NCI-H2081 (cell line): ENCODE data around the gene CCDC146.

Source experiments
- DNase-seq, 2 experiments: peaks; one replicate each; lab custom pipeline; 2025; lab: John Stamatoyannopoulos, UW

CCDC146 gene

DNA sequence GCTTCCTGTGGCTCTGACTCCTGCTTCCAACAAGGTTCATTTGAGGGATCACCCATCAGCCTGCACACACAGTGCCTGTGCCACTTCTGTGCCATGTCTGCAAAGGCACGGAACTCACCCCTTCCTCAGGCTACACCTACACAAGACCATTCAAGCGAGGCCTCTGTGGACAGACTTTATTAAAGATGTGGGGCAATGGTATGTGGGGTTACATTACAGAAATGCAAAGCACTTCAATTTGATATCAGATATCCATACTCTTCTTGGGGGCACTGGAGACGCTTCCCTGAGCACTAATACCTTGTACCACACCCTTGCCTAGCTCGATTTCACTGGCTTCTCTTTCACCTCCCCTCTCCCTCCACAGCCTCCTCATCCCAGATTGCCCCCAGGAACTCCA lies 161.6 kb downstream of the CCDC146 start:
- no peak for DNase-seq

GRCh38 chr7:77284616-77285015 lies 162.2 kb downstream of the CCDC146 start:
- no peak for DNase-seq

- no peak for DNase-seq
Measured at GRCh38 chr7:77288676-77289320, 166.4 kb downstream of the CCDC146 start.

- no peak for DNase-seq
Measured at GRCh38 chr7:77289387-77289786, 167.0 kb downstream of the CCDC146 start.

- DNase-seq: no peak
Measured at GRCh38 chr7:77290425-77290824, 168.0 kb downstream of the CCDC146 start.

GRCh38 chr7:77293046-77293445 lies 170.6 kb downstream of the CCDC146 start:
- DNase-seq: no peak

DNA sequence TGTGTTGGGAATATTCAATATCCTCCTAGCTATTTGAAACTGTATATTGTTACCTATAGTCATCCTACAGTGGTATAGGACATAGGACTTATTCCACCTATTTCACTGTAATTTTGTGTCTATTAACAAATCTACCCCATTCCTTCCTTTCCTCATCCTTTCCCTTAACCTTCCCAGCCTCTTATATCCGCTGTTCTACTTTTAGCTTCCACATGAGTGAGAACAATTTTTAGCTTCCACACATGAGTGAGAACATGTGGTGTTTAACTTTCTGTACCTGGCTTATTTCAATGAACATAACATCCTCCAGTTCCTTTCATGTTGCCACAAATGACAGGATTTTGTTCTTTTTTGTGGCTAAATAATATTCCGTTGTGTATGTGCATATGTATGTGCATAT lies 173.1 kb downstream of the CCDC146 start:
- DNase-seq: no peak

DNA sequence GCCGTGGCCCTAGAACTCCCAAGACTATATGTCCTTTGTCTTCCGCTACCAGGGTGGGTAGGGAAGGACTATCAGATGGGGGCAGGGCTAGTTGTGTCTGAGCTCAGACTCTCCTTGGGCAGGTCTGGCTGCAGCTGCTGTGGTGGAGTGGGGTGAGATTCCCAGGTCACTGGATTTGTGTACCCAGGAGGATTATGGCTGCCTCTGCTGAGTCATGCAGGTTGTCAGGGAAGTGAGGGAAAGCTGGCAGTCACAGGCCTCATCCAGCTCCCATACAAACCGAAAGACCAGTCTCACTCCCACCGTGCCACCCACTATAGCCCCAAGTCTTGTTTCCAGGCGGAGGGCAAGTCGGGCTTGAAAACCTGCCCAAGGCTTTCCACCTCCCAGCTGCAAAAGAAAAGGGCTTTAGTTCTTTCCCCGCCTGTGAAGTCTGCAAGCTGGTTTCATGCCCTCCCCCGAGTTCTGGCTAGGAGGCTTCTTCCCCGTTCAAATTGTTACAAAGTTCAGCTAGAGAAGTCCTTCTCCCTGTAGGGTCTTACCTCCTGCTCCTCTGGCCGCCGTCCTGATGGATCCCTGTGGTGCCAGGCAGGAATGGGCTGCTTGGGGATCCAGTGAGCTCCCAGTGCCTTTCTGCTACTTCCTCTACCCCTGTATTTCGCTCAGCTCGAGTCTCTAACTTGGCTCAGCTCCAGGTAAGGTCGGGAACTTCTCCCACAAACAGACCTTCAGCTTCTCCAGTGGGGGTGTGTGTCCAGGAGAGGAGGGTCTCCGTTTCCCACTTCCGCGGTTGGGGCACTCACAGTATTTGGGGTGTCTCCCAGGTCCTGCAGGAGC lies 184.0 kb downstream of the CCDC146 start:
- no peak for DNase-seq

DNA sequence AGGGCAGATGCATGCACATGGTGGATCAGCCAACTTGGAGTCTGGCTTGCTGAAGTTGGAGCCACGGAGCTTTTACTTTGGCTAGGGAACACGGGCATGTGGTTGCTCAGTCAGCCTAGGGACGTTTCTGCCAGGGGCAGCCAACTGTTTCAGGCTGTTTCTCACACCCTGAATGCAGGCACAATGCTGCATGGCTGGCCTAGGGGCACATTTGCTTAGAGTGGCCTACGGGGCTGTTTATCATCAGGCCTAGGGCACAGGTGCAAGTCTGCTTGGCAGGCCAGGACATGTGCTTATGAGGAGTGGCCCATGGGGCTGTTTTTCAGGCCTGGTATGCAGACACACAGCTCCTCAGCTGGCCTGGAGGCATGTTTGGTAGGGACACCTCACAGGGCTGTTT lies 186.4 kb downstream of the CCDC146 start:
- DNase-seq: no peak

DNA sequence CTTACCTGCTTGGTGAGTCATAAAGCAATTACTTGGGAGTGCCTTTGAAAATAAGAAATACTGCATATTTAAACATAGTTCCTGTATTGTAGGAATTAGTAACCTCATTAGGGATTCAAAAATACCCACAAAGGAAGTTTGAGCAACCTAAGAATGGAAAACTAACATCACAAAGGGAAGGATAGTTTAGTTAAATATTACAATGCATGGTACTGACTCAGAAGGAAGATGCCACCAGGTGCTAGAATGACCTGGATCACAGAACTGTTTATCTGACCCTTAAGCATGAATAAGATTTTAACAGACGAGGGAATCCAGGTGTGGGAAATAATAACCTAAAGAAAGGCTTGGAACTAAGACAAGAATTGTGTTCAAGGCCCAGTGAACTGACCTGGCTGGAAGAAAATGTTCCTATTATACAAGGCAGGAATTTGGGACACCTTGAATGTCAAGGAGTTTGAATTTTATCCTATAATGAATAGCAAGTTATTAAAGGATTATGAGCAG lies 187.4 kb downstream of the CCDC146 start:
- DNase-seq: no peak

- DNase-seq: no peak
Measured at GRCh38 chr7:77310982-77311381, 188.6 kb downstream of the CCDC146 start.

DNA sequence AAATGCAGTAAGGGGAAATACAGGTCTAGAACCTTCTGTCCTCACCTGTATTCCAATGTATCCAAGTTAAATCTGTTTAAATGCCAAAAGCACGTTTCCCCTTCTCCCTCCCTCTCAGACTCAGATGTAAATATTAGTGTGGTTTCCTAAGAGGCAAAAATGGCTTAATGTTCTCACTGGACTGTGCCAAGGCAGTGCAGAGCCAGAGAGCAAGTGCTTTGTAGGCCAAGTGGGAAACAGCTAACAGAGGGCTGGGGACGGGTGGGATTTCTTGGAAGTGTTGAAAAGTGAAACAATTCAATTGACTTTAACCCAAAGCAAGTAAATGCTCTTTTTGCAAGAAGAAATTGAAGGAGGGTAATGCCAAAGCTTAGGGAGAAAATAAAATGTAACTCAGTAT lies 190.7 kb downstream of the CCDC146 start:
- DNase-seq: no peak

- no peak for DNase-seq
Measured at GRCh38 chr7:77313876-77314480, 191.6 kb downstream of the CCDC146 start.

GRCh38 chr7:77315182-77315591 lies 192.8 kb downstream of the CCDC146 start:
- DNase-seq: no peak

GRCh38 chr7:77316219-77316978 lies 194.0 kb downstream of the CCDC146 start:
- DNase-seq: peak in 1 of 2 experiments; percentile 12

DNA sequence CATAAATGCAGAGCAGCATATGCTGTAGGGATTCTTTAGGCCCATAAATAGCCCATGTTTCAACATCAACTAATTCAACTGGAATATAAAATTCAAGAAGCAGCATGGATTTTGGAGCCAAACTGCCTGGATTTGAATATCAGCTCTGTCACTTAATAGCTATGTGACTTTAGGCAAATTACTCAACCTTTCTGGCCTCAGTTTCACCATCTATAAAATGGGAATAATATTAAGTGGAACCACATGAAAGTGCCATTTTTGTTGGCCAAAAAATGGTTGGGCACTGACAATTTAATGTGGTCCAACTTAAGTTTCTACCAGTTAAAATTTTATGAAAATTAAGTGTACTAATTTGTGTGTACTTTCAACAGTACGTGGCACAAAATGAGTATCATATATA lies 195.6 kb downstream of the CCDC146 start:
- no peak for DNase-seq

GRCh38 chr7:77320137-77320536 lies 197.7 kb downstream of the CCDC146 start:
- DNase-seq: no peak

DNA sequence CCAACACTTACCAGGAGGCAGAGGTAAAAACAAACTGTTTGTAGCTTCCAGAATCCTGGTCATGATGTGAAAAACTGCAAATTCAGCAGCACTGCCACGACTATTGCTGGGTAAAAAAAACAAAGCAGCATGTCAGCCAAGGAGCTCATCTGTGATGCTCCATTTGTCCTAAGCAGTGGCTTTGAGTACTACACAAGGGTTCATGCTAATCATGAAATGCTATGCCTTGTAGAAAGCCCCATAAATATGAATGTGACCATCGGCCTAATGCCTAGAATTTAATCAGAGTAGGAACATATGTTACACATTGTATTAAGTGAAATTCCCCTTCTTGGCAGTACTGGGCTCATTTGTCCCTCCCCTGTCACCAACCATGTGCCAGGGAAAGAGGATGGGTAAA lies 198.3 kb downstream of the CCDC146 start:
- DNase-seq: no peak

- no peak for DNase-seq
Measured at GRCh38 chr7:77321300-77321699, 198.9 kb downstream of the CCDC146 start.

DNA sequence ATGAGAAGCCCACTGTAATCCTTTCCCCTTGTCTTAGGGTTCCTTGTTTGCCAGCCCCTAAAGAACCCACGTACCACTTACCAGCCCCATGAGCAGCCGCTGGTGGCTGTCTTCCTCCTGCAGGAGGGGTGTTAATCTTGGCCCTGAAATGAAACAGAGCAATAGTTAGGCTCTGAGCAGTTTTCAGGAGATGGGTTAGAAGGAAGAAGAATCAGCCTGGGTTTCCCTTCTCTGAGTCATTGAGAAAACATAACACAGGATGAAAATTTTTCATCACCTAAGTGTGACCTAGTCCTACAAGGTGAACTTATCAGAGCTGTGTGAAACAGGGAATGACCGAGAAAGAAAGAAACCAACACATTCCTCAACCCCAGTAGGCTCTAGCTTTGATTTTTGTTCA lies 203.7 kb downstream of the CCDC146 start:
- DNase-seq: no peak

DNA sequence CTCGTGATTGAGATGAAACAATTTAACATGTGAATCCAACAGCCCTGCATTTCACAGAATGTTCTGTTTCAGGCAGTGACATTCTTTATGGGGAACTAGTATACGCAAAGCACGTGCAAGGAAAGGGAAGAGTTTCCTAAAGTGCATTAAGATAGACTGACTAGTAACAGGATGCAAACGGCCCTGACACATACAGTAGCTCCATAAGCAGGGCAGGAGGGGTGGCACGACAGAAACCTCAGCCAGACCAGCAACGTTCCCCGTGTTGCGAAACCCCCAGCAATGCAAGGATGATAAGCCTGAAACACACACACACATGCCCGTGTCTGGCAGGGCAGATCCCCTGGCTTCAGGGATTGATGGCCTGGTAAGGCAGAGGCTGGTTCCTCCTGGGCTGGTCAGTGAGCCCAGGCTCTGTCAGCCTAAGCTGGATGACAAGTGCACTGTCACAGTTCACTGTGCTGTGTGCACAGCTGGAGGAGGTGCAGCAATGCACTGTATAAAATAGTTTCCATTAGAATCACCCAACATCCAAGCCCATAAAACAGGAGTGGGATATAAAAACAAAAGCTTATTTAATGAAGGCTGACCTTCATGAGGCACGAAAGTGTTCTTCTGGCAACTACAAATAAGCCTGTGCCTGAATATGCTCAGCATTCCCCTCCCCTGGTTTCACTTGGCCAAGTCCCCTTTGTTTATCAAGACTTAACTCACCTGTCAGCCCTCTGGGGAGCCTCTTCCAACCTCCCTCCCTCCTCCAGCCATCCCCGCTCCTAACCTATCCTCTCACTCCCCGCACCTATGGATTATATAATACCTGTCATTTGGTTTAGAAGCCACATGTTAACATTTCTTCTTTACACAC lies 204.9 kb downstream of the CCDC146 start:
- DNase-seq: peak in 1 of 2 experiments; percentile 55
